HG03097 (cell line): ENCODE data around the gene ASCC1.

Experiments
- ATAC-seq: cut with Tn5 transposase; IDR thresholded peaks from one replicate; pipeline ENCODE4 v1.9.1; 2021; ENCODE audit not compliant: unreplicated experiment, low FRiP score

Gene ASCC1

GRCh38 chr10:72215611-72216549, at the start of gene ASCC1, which contains the start of gene ANAPC16:
TSS of gene ASCC1 (minus strand) at chr10:72216276. CDS start at chr10:72213298, 2,978 bp downstream.
TSS of gene ANAPC16 (plus strand) at chr10:72216012. CDS start at chr10:72223915, 7,903 bp downstream.
- peak; percentile 73 for ATAC-seq

- no peak for ATAC-seq
Observed at GRCh38 chr10:72265508-72265907, 49.4 kb upstream of the ASCC1 start.

- ATAC-seq, result no peak
Observed at GRCh38 chr10:72264536-72264935, 48.5 kb upstream of the ASCC1 start.

GRCh38 chr10:72263613-72264241, 47.7 kb upstream of the ASCC1 start:
- ATAC-seq, result no peak

- peak; percentile 11 for ATAC-seq
Observed at GRCh38 chr10:72261784-72262404, 45.8 kb upstream of the ASCC1 start.

- ATAC-seq, result peak; percentile 42
Observed at GRCh38 chr10:72260976-72261783, 45.1 kb upstream of the ASCC1 start.

GRCh38 chr10:72260239-72260975, 44.3 kb upstream of the ASCC1 start:
- ATAC-seq, result peak; percentile 63

GRCh38 chr10:72259491-72260238, 43.6 kb upstream of the ASCC1 start:
- ATAC-seq, result no peak

- no peak for ATAC-seq
Observed at GRCh38 chr10:72258617-72259016, 42.5 kb upstream of the ASCC1 start.

GRCh38 chr10:72257051-72257892, 41.2 kb upstream of the ASCC1 start:
- no peak for ATAC-seq

GRCh38 chr10:72255977-72256729, 40.1 kb upstream of the ASCC1 start:
- ATAC-seq, result no peak

- no peak for ATAC-seq
Observed at GRCh38 chr10:72254813-72255568, 38.9 kb upstream of the ASCC1 start.

- no peak for ATAC-seq
Observed at GRCh38 chr10:72253578-72253977, 37.5 kb upstream of the ASCC1 start.

GRCh38 chr10:72252972-72253371, 36.9 kb upstream of the ASCC1 start:
- no peak for ATAC-seq

- no peak for ATAC-seq
Observed at GRCh38 chr10:72251635-72252034, 35.6 kb upstream of the ASCC1 start.

GRCh38 chr10:72250666-72251065, 34.6 kb upstream of the ASCC1 start:
- ATAC-seq, result no peak
